Fibroblast of lung (primary cell): Measurements from ENCODE around the gene MEDAG.

Experiments used
- EZH2 ChIP-seq: IDR thresholded peaks from 2 replicates; pipeline ENCODE4 v1.5.1; 2012; ENCODE audit warnings: low read length, control low read depth, mild to moderate bottlenecking; ENCODE audit errors: missing control alignments
- TF ChIP-seq, protein P1 (sequence below), 2 donors: IDR thresholded peaks in 1 of 2; conservative IDR thresholded peaks in 1 of 2; 1 replicate in 1 of 2; 2 replicates in 1 of 2; pipeline ENCODE4 v1.5.1; 2011 to 2012; ENCODE audit warnings: low read length in 2 of 2, control low read depth in 1 of 2, inconsistent platforms in 1 of 2, low read depth in 1 of 2, mild to moderate bottlenecking in 1 of 2

DNA sequence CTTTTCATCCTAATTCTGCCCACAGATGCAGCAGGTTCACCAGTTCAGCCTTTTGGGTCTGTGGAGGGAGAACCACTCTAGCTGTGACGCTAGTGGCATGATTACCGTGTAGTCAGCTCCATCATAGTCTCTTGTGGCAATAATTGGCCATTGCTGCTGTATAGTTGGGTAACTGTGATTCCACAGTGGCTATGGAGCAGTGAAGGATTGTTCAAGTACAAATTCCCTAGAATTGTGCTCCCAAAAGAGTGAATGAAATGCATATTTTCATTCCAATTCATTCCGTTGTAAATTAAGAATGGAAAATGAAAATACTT, 27.2 kb downstream of the MEDAG start:
- TF ChIP-seq, protein P1, sequence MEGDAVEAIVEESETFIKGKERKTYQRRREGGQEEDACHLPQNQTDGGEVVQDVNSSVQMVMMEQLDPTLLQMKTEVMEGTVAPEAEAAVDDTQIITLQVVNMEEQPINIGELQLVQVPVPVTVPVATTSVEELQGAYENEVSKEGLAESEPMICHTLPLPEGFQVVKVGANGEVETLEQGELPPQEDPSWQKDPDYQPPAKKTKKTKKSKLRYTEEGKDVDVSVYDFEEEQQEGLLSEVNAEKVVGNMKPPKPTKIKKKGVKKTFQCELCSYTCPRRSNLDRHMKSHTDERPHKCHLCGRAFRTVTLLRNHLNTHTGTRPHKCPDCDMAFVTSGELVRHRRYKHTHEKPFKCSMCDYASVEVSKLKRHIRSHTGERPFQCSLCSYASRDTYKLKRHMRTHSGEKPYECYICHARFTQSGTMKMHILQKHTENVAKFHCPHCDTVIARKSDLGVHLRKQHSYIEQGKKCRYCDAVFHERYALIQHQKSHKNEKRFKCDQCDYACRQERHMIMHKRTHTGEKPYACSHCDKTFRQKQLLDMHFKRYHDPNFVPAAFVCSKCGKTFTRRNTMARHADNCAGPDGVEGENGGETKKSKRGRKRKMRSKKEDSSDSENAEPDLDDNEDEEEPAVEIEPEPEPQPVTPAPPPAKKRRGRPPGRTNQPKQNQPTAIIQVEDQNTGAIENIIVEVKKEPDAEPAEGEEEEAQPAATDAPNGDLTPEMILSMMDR (conservative IDR thresholded peaks at IDR 0.05 in 1 of 2, IDR thresholded peaks at IDR 0.05 in 1 of 2; ENCODE audit: low read depth in 1 of 2, low read length in 2 of 2), result no peak
- TF ChIP-seq EZH2, result no peak
